Astrocyte (in vitro differentiated cells and primary cell): ENCODE results near the gene DFFB.

Source experiments
- CTCF ChIP-seq: IDR thresholded peaks from 2 replicates; pipeline ENCODE4 v1.5.1; 2011; ENCODE audit warnings: low read depth, mild to moderate bottlenecking, inconsistent platforms, low read length, moderate library complexity; ENCODE audit not compliant: insufficient read depth
- EZH2 ChIP-seq: IDR thresholded peaks from 2 replicates; pipeline ENCODE4 v1.6.1; 2012; ENCODE audit warnings: mild to moderate bottlenecking, low read length, inconsistent platforms; ENCODE audit not compliant: insufficient read depth

GRCh38 chr1:3865606-3866160 lies 8.4 kb downstream of the DFFB start:
- no peak for TF ChIP-seq EZH2
- TF ChIP-seq CTCF, result no peak
